NCI-H1694 (cell line): ENCODE results near the gene SLBP.
A peak's percentile ranks its signal among the peaks of the same experiment; 100 is the strongest.
"Not testable (repeated sequence)": the region's sequence is repeated elsewhere in the genome, so short reads cannot be mapped to it uniquely, and the experiment has no call there.

Experiments
- DNase-seq: peaks from one replicate; lab custom pipeline; 2025; lab: John Stamatoyannopoulos, UW

The SLBP gene

DNA sequence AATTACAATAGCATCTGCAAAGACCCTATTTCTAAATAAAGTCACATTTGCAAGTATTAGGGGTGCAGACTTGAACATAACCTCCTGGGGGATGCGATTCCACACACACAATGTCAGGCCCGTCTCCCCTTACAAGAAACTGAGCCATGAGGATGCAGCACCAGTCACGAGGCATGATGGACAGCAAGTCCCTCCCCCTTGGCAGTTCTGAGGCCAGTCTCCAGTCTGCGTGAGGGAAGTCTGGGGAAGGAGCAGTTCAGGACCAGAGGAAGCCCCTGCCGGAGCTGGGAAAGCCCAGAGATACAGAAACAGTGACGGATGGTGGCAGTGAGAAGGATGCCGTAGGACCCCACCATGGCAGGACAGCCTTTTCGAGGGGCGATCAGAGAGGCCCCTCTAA lies 37.4 kb downstream of the SLBP start:
- no peak for DNase-seq

DNA sequence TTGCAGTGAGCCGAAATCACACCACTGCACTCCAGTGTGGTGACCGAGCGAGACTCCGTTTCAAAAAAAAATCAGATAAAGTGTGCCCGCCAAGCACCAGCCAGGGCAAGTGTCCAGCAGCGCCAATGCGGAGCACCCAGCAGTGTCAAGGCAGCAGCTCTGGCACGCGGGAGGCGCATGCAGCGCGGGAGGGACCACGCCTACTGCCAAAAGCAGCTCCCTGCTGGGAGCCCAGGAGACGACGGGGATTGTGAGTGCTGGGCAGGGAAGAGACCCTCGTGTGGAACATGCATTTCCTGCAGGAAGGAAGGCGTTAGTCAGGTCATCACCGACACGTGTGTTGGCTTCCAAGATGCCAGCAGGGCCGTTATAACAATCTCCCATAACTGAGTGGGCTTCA lies 38.4 kb downstream of the SLBP start:
- no peak for DNase-seq

DNA sequence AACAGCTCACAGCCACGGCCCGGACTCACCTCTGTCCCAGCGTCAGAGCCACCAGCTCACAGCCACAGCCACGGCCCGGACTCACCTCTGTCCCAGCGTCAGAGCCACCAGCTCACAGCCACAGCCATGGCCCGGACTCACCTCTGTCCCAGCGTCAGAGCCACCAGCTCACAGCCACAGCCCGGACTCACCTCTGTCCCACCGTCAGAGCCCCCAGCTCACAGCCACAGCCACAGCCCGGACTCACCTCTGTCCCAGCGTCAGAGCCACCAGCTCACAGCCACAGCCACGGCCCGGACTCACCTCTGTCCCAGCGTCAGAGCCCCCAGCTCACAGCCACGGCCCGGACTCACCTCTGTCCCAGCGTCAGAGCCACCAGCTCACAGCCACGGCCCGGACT lies 41.1 kb downstream of the SLBP start:
- not testable (repeated sequence) for DNase-seq

DNA sequence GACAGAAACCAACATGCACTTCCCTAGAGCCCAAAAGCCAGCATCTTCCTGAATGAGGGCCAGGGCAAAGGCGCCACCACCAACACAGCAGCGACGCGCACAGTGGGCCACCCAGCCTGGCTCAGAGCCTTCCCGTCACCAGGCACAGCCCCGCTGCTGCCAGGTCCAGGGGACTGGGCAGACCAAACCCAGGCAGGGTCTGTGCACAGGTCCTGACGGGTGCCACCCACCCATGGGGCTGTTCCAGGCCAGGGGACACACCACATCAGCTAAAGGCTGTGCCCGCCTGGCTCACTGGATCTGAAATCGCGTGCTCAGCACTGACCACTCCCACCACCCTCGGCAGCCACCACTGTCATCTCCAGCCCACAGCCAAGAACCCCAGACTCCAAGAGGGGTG lies 41.8 kb downstream of the SLBP start:
- no peak for DNase-seq

DNA sequence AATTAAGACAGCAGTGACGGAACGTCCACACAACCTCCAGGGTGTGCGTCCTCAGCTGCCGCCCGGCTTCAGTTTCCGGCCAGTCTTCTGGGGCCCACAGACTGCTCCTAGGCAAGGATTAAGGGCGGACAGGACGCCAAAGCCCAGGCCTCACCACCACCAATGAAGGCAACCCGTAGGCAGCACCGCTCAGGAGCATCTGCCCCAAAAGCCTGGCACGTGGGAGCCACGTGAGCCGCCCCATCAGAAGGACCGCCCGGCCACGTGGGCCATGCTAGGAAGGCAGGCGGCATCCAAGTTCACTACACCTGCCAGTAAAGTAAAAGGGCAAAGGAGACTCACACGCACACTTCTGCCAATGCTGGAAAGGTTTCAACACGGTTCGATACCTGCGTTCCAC lies 42.3 kb downstream of the SLBP start:
- DNase-seq = no peak

DNA sequence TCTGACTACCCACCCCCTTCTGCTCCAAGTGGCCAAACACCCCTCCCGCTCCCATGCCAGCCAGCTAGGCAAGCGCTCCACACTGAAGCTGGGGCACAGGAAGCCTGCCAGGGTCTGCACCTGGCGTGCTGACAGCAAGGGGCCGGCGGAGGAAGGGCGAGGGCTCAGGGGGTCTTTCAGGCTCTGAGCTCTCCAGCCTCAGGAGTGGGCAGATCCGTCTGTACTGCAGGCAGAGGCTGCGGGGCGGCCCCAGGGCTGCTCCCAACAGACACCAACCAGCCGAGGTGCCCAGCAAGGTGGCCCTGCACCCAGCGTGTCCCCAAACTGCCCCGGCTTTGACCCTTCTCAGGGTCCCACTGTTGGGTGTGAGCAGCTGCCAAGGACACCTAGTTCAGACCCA lies 42.8 kb downstream of the SLBP start:
- no peak for DNase-seq

DNA sequence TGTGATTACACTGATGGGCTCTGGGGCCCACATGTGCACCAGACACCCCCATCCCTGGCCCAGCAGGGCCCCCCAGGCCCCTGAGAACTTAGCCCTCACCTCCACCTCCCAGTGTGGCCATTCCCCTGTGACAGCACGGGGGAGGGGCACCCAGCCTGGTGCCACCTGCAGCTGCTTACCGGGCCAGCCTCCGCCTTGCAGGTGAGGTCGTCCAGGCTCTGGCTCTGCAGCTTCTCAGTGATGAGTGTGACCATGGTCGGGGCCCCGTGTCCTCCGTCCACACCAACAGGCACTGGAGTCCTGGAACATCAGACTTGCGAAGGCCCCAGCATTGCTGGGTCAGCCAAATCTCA lies 43.7 kb downstream of the SLBP start:
- DNase-seq = no peak

DNA sequence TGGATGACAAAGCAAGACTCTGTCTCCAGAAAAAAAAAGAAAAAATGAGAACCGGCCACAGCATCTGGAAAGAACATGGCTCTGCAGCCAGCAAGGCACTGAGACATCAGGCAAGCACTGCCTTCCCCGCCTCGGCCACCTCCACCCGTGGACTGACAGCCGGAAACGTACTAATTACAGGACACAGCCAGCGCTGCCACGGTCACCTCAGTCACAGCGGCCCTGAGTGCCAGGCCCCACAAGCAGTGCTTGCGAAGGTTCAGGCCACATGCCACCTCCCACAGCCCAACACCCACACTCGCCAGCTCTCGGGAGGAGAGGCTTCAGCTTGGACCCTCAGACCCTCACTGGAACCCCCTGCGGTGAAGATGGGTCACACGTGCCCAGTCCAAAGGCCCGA lies 44.8 kb downstream of the SLBP start:
- DNase-seq = no peak

DNA sequence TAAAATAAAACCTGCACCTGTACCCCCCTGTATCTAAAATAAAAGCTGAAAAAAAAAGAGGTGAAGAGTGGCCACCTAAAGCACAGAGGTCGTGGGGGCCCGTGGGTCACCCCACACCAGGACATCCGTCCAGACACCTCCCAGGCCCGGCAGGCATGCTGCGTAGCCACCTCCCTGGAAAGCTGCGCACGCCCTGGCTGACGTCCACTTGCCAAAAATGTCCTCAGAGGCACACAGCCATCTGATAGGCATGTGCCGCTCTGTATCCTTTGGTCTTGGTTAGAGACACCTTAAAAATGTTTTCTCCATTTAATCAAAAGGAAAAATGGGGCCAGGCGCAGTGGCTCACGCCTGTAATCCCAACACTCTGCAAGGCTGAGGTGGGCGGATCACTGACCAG lies 45.7 kb downstream of the SLBP start:
- DNase-seq = no peak

DNA sequence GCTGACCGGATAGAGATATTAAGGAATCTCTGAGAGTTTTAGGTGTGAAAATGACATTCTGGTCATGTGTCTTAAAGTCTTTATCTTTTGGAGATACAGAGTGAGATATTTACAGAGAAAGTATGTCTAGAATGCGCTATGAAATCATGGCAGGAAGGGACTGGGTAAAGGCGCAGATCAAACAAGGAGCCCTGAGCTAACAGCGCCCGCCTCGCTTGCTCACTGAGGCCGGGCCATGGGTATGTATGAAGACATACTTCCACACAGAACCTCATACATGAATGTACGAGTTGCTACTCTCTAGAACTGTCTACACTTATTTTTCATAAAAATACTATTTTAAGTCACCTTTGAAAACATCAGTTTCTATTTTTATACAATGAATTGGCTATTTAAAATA lies 48.0 kb downstream of the SLBP start:
- DNase-seq = no peak

DNA sequence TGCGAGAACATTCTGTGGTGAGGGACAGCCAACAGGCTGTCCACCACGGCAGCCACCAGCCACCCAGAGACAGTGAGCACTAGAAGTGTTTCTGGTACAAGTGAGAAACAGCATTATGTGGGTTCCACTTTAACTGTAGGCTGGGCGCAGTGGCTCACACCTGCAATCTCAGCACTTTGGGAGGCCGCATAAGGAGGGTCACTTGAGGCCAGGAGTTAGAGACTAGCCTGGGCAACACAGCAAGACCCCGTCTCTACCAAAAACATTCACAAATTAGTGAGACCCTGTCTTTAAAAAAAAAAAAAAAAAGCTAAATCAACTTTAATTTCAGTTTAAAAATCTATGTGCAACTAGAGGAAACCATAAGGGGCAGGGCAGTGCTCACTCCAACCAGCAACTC lies 48.6 kb downstream of the SLBP start:
- DNase-seq = no peak

DNA sequence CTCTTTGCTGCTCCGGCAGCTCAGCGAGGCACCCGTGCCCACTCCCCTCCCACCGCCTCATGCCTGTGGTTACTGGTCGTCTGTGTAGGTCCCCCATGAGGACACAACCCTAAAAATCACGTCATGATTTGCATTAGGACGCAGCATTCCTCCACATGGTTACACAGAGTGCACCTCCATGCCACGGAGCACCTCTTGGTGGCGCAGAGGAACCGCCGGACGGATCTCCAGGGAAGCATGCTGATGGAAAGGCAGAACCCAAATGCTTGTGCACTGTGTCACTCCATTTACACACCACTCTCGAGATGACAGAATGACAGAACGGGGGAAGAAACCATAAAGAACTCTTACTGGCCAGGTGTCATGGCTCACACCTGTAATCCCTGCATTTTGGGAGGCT lies 50.4 kb downstream of the SLBP start:
- DNase-seq = no peak

DNA sequence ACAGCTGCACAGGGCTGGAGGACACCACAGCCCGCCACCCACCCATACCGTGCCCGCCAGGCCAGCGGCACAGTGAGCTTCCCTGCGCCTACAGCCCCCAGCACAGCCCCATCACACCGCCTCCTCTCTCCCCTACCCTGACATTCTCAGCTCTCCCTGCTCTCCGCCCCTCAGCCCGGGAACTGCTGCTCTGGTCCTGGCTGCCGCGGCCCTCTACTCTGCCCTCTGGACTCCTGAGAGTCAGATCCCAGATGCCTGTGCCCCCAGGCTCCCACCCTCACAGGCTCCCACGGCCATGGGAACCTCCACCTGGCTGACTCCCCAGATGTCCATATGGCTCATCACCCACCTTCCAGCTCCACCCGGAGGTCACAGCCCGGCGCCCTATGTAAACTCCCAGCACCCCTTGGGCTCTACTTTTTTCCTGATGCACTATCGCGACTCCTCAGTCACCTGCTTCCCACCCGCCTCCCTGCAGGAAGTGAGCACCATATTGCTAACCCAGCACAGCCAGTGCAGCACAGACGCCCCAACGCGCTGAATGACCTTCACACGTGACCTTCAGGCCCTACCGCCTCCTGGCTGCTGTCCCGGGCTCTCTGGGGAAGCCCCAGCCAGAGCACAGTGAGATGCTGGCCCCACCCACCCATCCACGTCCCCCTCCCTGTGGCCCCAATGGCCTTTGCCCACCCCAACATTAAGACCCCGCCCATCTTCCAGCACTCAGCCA lies 51.0 kb downstream of the SLBP start:
- peak; percentile 30 for DNase-seq

DNA sequence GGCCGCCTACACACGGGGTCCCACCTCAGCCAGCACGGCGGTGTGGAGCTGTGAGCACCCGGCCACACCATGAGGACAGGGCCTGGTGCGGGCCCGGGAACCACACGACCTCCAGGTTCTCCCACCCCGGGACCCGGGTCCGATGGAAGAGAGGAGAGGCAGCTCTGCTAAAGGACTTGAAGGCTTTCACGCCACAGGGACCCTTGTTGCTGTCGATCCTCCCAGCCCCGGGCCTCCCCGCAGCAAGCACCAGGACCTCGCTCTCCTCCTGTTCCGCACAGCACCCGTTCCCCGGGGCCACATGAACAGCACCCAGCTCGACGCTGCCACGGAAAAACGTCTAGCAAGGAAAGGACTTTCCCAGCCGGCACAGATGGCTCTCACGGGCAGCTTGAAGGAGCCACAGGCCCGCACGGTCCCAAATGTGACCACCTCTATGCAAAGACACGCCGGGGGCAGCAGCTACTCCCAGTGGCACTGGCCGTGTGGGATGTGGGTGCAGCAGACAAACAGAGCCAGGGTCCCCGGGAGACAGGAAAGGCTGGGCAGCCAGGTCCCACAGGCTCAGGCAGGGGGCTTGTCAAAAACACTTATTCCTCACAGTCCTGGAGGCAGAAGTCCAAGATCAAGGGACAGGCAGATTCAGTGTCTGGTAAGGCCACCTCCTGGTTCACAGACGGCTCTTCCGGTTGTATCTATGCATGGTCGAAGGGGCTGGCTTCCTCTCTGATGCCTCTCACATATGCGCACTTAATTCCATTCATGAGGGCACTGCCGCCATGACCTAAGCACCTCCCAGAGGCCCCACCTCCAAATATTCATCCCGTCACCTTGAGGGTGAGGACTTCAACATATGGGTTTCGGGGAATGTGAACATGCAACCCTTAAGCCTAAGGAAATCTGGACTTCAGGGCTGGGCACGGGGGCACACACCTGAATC lies 52.7 kb downstream of the SLBP start:
- DNase-seq = no peak

DNA sequence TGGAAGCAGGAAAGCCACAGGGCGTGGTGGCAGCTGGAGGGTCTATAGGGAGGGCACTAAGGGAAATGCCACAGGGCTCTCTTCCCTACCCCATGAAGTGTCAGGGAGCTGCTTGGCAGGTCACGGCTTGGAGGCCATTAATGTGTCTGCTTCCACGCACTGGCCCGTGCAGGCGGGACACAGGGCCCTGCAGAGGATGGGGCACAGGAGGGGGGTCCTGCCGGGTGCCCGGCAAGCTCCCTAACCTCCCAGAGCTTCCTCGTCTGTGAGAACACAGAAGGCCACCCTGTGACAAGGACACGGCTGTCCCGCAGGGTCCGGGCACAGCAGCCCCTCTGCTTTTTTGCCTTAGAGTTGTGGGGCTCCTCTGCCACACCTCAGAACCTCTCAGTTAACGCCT lies 53.5 kb downstream of the SLBP start:
- DNase-seq = no peak

DNA sequence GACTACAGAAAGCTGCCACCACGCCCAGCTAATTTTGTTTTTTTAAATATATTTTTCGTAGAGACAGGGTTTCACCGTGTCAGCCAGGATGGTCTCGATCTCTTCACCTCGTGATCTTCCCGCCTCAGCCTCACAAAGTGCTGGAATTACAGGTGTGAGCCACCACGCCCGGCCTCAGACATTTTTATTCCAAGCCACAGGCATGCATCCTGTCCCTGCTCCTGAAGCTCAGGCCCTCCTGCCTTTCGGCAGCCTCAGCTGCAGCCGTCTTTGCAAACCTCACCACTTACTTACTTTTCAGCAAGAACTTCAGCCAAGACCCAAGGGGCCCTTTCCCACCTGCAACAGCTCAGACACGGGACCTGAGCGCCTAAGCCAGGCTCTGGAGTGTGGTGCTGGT lies 54.0 kb downstream of the SLBP start:
- no peak for DNase-seq

DNA sequence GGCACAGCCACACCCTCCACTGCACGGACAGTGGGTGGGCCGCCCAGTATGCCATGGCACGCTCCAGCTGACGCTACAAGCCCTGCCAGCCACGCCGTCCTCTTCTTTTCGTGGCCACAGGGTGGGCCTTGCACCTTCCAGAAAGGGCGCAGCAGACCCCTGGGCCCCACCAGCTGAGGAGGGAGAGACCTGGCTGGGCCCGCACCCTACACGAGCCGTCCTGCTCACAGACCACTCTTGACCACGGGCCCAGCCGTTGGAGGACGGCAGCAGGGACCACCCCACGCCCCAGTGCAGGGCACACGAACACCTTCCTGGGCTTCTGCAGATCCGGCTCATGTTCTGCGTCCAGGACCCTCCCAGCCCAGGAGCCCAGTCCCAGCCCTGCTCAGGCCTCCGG lies 55.1 kb downstream of the SLBP start:
- no peak for DNase-seq

DNA sequence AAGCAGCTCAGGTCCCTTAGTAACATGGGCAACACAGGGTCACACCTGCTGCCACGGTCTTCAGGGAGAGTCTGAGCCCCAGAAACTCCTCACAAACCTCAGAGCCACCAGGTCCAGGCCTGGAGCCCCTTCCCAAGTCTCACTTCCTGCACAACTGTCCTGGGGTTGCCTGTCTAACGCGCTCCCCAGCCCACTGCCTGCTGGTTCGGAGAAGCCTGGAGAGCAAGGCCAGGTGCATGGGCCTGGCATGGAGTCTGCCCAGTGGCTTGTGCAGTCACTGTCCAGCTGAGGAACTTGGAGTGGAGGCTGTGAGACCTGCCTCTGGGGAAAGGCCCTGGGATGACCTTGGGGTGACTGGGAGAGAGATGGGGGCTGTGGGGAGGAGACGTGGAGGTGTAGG lies 56.0 kb downstream of the SLBP start:
- no peak for DNase-seq

DNA sequence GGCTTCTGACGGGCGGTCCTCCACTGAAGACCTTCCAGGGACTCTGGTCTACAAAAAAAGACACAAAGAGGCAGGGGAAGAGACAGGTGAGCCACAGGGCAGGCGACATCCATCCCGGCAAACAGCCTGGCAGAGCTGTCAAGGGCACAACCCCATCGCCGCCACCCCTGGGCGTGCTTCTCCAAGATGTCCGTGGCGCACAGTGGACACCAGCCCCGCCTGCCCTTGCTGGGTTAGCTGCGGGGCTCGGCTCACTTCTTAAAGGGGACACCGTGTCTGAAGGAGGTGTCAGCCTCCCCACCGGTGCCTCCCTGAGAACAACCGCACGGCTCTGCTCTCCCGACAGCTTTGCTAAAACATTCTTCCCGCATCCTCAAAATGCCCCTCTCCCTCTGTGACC lies 56.4 kb downstream of the SLBP start:
- no peak for DNase-seq

DNA sequence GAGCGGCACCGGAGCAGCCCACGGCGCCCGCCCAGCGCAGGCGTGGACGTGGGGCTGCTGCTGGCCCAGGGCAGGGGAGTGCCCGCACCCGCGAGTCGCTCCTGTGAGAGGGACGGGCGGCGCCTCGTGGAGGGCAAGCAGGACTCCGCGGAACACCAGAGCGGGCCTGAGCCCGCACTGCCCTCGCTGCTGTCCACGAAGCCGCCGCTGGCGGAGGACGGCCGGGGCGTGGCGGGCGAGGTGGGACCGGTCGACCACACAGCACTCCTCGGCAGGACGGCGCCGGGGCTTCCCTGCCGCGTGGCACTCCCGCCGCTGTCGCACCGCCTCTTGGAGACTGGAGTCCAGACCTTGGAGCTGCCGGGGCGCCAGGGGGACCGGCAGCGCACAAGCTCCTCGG lies 57.0 kb downstream of the SLBP start:
- DNase-seq = no peak

DNA sequence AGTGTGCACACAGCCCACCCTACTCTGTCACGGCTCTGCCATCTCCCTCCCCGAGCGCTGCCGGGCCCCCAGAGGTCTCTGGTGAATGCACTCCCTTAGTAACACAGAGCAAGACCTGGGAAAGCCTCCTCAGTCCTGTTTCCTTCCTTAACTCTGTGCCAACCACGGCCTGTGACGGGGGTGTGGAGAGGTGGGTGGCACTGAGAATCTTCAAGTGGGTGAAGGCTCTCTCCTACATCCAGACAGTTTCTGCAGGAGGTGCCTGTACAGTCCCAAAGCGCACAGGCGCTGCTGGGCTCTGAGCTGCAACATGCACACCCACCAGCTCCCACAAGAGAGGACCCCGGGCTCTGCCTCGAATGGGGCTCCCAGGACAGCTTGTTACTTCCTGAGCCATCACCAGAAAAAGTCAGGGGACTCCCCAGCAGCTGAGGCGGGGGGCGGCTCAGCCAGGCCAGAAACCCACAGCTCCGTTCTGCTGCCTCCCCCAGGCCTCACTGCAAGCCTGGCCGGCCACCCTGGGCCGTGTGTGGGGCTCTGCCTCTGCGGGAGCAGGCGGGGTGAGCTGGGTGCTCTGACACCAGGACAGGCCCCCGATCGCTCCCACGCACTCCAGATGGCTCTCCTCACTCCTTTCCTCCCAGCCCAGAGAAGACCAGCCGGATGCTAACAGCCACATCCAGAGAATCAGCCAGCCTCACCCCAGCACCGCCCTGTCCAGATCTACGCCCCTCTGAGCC lies 57.7 kb downstream of the SLBP start:
- DNase-seq = no peak

DNA sequence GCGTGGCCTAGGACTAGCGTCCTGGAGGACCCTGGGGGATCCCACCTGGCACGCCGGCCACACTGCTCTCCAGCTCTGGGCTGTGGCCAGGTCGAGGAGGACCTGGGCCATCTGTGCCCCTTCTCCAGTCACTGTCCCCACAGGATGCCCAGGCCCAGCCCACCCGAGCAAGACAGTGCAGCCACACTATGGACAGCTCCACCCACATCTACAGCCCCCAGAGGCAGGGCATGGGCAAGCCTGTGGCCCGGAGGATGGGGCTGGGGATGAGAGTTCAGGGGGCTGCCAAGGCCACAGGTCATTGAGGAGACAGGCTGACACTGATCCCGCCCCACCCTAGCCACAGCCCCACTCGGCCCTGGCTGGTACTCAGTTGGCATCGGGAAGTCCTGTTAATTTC lies 58.3 kb downstream of the SLBP start:
- DNase-seq = no peak

DNA sequence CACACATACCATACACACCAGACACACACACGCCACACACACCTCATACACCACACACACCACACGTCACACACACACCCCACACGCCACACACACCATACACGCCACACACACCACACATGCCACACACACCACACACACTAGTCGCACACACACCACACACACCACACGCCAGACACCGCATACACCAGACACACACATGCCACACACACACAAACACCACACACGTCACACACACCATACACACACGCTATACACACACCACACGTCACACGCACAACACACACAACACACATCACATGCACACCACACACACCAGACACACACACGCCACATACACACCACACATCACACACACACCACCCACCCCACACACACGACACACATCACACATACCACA lies 60.0 kb downstream of the SLBP start:
- no peak for DNase-seq
